HuH-7 (cell line): ENCODE measurements around the gene LDAF1.
"Not testable (repeated sequence)": the region's sequence is repeated elsewhere in the genome, so short reads cannot be mapped to it uniquely, and the experiment has no call there.

Experiments used
- DNase-seq: peaks from one replicate; pipeline ENCODE4 v3.0.0; 2011; ENCODE audit warnings: low spot score

Gene LDAF1

DNA sequence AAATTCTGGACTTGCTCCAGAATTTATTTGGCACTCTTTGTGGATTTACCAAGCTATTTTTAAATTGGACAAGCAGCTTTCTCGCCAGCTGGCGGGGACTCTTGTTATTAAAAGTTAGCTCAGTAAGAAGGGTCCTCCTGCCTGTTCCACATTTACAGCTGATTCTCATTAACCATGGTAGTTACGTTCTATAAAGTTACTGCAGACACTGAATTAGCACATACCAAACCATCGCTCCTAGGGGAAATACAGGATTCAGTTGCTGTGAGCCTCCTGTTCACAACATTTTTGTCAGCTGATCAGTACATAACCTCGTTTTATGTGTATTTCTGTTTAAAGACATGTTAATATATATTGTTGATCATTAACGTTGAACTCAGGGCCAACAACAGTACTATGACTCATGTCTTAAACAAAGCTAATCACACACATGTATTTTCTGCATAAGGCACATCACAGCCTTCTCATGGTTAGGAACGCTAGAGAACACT, 4.2 kb downstream of the LDAF1 start:
- DNase-seq, result no peak

- DNase-seq, result no peak
Observed at GRCh38 chr16:21163576-21163975, 5.1 kb downstream of the LDAF1 start.

DNA sequence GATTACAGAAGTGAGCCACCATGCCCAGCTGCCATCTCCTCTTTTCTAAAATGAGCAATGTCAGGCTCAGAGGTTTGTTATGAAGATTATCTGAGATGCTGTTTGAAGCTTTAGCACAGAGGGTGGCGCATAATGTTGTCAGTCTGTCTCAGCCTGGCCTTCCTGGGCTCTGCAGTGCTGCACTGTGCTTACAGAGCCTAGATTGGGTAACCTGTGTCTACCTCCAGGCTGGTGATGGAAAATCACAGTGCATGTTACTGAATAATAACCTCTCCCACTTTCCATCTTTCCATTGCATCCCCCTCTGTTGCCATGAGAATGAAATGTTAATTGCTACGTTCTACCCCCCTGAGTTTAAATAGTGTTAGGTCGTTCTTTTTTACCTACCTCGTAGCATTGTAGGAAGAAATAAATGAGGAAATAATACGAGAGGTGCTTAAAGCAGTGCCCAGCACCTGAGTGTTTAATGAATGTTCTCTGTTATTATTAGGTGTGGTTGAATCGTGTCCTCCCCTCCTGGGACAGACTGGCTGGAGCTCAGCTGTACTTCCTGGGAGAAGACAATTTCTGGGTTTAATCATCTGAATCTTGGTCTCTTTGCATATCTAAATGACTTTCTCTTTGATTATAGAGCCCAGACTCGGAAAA, 6.2 kb downstream of the LDAF1 start:
- no peak for DNase-seq

DNA sequence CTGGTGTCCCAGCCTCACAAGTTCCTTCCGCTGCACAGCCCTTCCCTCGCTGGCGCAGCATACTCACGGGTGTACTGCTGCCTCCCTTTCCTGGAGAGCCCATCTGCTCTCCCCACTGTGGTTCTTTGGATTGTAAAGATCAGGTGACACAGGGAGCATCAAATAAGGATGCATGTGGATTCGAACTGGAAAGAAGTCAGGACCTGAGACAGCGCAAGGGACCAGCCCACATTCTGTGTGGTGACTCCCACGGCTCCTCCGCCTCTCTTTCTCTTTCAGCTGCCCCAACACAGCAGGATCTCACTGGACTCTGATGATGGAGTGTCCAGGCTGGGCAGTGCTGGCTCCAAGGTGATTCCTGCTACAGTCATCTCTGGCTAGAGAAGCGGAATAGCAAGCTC, 8.1 kb downstream of the LDAF1 start:
- DNase-seq, result no peak

GRCh38 chr16:21167360-21167759, 8.9 kb downstream of the LDAF1 start:
- no peak for DNase-seq

GRCh38 chr16:21167929-21168602, 9.6 kb downstream of the LDAF1 start:
- DNase-seq, result no peak

DNA sequence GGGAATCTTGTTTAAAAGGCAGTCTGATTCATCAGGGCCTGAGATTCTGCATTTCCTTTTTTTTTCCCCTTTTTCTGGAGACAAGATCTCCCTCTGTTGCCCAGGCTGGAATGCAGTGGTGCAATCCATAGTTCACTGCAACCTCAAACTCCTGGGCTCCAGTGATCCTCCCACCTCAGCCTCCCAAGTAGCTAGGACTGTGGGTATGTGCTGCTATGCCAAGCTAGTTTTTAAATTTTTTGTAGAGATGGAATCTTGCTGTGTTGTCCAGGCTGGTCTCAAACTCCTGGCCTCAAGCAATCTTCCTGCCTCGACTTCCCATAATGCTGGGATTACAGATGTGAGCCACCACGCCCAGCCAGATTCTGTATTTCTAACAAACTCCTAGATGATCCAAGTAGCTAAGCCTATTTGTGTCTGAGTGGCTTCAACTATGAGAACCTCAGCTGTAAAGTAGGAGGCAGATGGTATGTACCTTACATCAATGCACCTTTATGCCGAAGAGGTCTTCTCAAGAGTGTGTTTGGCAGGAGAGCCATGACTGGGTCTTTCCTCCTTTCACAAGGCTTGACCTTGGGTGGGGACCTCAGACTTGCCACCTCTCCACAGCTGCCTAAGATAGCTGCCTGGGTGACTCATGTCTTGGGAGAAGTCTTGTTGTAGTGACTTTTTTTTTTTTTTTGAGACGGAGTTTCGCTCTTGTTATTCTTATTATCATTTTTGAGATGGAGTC, 10.9 kb downstream of the LDAF1 start:
- DNase-seq, result no peak

- not testable (repeated sequence) for DNase-seq
Observed at GRCh38 chr16:21170116-21170515, 11.6 kb downstream of the LDAF1 start.

GRCh38 chr16:21172650-21173049, 14.2 kb downstream of the LDAF1 start:
- no peak for DNase-seq

- DNase-seq, result no peak
Observed at GRCh38 chr16:21175397-21175796, 16.9 kb downstream of the LDAF1 start.

DNA sequence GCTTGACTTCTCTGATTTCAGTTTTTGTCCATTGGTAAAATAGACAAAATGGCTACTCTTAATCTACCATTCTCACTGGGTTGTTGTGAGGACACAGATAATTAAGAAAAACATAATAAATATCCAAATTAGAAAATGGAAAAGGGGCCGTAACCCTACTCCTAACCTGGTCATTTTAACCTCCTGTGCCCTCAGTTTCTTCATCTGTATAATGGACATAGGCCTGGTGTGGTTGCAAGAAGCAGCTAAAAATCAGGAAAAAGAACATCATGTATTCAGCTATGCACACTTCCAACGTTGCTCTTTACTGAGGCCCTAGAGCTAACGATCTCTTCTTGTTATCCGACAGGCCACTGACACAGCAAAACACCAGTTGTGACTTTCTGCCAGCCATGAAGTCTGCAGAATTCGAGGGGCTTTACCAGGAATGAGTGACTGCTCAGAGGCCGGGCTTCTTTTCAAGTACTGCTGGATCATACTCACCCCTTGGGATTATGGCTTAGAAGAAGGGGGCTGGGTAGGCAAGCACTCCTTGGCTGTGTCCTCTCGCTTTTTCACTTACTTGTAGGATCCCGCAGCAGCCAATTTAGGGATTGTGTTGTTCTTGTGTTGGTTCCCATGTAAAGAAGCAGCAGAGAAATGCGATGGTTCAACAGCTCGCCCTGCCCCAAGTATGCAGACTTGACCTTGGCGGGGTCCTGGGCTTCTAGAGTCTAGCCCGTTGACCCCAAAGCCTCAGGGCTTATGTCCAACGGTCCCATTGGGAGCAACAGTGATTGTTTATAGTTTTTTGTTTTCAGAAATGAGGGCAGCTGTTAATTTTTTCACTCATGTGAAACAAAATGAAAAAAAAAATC, 20.9 kb downstream of the LDAF1 start:
- DNase-seq, result no peak

GRCh38 chr16:21179983-21180365, 21.5 kb downstream of the LDAF1 start:
- DNase-seq, result no peak

DNA sequence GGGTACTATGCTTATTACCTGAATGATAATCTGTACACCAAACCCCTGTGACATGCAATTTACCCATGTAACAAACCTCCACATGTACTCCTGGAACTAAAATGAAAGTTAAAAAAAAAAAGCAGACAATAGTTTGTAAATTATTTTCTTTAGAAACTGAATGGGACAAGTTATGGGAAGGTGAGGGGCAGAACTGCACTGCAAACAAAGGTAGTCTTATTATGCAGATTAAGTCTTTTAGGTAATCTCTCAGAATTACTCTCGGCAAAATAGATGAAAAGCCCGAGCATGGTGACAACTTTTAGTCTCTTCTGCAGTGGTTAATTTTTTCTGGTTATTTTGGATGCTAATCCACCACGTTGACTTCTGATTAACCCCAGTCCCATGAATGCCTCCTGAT, 25.5 kb downstream of the LDAF1 start:
- no peak for DNase-seq

DNA sequence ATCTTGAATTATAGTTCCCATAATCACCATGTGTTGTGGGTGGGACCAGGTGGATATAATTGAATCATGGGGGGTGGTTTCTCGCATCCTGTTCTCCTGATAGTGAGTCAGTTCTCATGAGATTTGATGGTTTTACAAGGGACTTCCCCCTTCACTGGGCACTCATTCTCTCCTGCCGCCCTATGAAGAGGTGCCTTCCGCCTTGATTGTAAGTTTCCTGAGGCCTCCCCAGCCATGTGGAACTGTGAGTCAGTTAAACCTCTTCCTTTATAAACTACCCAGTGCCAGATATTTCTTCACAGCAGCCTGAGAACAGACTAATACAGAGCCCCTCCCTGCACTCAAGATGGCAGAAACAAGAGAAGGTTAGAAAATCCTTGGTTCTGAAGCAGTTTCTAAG, 26.4 kb downstream of the LDAF1 start:
- DNase-seq, result no peak

DNA sequence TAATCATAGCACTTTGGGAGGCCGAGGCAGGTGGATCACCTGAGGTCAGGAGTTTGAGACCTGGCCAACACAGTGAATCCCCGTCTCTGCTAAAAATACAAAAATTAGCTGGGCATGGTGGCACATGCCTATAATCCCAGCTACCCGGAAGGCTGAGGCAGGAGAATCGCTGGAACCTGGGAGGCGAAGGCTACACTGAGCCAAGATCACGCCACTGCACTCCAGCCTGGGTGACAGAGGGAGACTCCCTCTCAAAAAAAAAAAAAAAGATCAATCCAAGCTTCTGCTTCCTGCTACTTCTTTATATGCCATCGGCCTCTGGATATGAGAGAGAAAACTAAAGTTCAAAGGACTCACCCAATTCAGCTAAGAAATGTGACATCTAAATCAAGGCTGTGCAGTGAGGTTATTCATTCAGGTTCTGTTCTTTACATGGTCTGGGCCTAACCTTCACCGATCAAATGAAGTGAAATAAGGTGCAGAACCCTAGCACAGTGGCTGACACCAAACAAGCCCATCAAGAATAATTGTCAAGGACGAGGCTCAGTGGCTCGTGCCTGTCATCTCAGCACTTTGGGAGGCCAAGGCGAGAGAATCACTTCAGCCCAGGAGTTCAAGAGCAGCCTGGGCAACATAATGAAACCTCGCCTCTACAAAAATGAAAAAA, 27.3 kb downstream of the LDAF1 start:
- no peak for DNase-seq

DNA sequence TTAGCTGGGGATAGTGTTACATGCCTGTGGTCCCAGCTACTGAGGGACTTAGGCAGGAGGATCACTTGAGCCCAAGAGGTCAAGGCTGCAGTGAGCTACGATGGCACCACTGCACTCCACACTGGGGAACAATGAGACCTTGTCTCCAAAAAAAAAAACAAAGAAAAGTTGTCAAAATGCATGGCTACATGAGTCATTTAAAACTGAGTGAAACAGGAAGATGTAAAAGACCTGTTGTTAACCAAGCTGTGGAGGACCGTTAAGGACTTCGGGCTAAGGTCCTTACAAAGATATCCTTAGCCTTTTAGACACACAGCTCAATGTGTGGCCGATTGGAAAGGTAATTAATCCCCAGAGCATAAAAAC, 27.8 kb downstream of the LDAF1 start:
- no peak for DNase-seq

DNA sequence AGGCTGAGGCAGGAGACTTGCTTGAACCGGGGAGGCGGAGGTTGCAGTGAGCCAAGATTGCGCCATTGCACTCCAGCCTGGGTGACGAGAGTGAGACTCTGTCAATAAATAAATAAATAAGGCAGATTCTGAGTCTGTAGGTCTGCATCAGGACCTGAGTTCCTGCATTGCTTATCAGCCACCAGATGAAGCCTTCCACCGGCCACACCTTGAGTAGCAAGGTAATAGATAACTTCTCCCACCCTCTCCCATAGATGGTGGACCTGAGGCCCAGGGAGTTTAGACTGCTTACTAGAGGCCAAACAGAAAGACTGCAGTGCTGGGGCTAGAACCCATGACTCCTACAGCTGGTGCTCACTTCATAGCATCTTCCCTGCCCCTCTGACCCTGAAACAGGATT, 30.8 kb downstream of the LDAF1 start:
- no peak for DNase-seq

GRCh38 chr16:21190013-21190412, 31.5 kb downstream of the LDAF1 start:
- DNase-seq, result no peak

GRCh38 chr16:21190599-21190998, 32.1 kb downstream of the LDAF1 start:
- no peak for DNase-seq

GRCh38 chr16:21192991-21193390, 34.5 kb downstream of the LDAF1 start:
- DNase-seq, result no peak

- no peak for DNase-seq
Observed at GRCh38 chr16:21194771-21195301, 36.4 kb downstream of the LDAF1 start.

GRCh38 chr16:21195330-21195729, 36.9 kb downstream of the LDAF1 start:
- not testable (repeated sequence) for DNase-seq
